Smooth muscle cell (in vitro differentiated cells): ENCODE measurements around the gene FOXP1. TPM values are rescaled to one million over a fixed set of nuclear protein-coding genes. Genes with fewer than 3 reads are reported as not detected.

Experiments
- DNase-seq: peaks from one replicate; lab custom pipeline; 2025; ENCODE audit not compliant: unreplicated experiment; lab: John Stamatoyannopoulos, UW
- H2AFZ ChIP-seq: fragments of 200-600 bp; sonication (generic); 2 replicates; pipeline ENCODE4 v1.6.0; 2016; ENCODE audit warnings: antibody characterized with exemption, low read depth, mild to moderate bottlenecking
- H3F3A ChIP-seq: fragments of 200-600 bp; sonication (generic); 2 replicates; pipeline ENCODE4 v1.6.0; 2017; ENCODE audit warnings: antibody characterized with exemption, low read depth
- H3K27ac ChIP-seq: fragments of 200-600 bp; sonication (generic); 2 replicates; pipeline ENCODE4 v1.5.1; 2016; ENCODE audit warnings: low read depth, mild to moderate bottlenecking
- H3K27me3 ChIP-seq: fragments of 200-600 bp; sonication (generic); 2 replicates; pipeline ENCODE4 v1.6.1; 2016; ENCODE audit warnings: low read depth, mild to moderate bottlenecking
- H3K36me3 ChIP-seq: fragments of 200-600 bp; sonication (generic); 2 replicates; pipeline ENCODE4 v1.5.1; 2016; ENCODE audit warnings: low read depth
- H3K4me1 ChIP-seq: fragments of 200-600 bp; sonication (generic); 2 replicates; pipeline ENCODE4 v1.5.1; 2016; ENCODE audit warnings: low read depth
- H3K4me2 ChIP-seq: fragments of 200-600 bp; sonication (generic); 2 replicates; pipeline ENCODE4 v1.6.0; 2016; ENCODE audit warnings: mild to moderate bottlenecking
- H3K4me3 ChIP-seq: fragments of 200-600 bp; sonication (generic); 2 replicates; pipeline ENCODE4 v1.5.1; 2016; ENCODE audit warnings: mild to moderate bottlenecking
- H3K79me2 ChIP-seq: fragments of 200-600 bp; sonication (generic); 2 replicates; pipeline ENCODE4 v1.6.0; 2016; ENCODE audit warnings: low read depth, mild to moderate bottlenecking
- H3K9ac ChIP-seq: fragments of 200-600 bp; sonication (generic); 2 replicates; pipeline ENCODE4 v1.6.0; 2016; ENCODE audit warnings: low read depth
- H3K9me3 ChIP-seq: fragments of 200-600 bp; sonication (generic); replicated peaks from 2 replicates; pipeline ENCODE4 v1.5.1; 2016; ENCODE audit warnings: low read depth
- H4K20me1 ChIP-seq: fragments of 200-600 bp; sonication (generic); 2 replicates; pipeline ENCODE4 v1.6.0; 2016; ENCODE audit warnings: low read depth
- WGBS: methylation state at CpG from one replicate; pipeline ENCODE4 v1.1.7; 2016; ENCODE audit warnings: low lambda C conversion rate; 5-methylcytosine and 5-hydroxymethylcytosine counted together
- polyA plus RNA-seq: library from polyadenylated mRNA; unstranded; fragments of >200 nt; fragmentation: Nextera tagmentation; extraction: Ambion mirVana; gene quantifications from 2 replicates; pipeline ENCODE4 v1.2.1, GENCODE V29; 2016
- total RNA-seq: library from RNA; depleted of rRNA; stranded (reverse); fragments of >200 nt; gene quantifications from 2 replicates; pipeline ENCODE4 v1.2.3, GENCODE V29; 2014
- TF ChIP-seq, protein P1 (sequence below): fragments of 200-600 bp; sonication (generic); IDR thresholded peaks from 2 replicates; pipeline ENCODE4 v1.5.1; 2017; ENCODE audit warnings: borderline replicate concordance, mild to moderate bottlenecking, antibody characterized with exemption; ENCODE audit not compliant: insufficient read depth, poor library complexity, severe bottlenecking

The FOXP1 gene
- total and polyA plus RNA-seq, 2 experiments from 2014 or later: 40.9 to 68.0 TPM

DNA sequence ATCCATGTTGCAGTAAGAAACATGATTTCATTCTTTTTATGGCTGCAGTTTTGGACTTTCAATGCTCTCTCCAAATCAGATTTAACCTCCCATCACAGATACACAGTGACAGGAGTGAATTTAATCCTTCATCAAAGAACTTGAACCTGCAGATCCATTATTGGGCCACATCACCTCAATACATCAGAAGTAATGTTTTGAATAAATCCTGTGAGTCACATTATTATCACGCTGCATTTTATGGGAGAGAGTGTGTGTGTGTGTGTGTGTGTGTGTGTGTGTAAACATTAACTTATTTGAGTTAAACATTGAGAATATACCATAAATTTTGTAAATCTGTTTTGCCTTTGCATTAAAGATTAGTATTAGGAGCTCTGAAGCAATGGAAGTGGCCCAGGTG is 316.7 kb downstream of the FOXP1 start:
- Histone ChIP-seq H4K20me1 (peaks cover 19% of the 10 kb centered on the region), H3K4me1 (no peaks in the 10 kb centered on the region), H3K9me3 (no peaks in the 10 kb centered on the region), H2AFZ (no peak overlapping the region), H3F3A (no peaks in the 10 kb centered on the region), H3K4me2 (no peak overlapping the region), H3K9ac (no peak overlapping the region), H3K4me3 (no peak overlapping the region), H3K36me3 (no peaks in the 10 kb centered on the region), H3K79me2 (no peaks in the 10 kb centered on the region), H3K27ac (no peak overlapping the region), H3K27me3 (no peaks in the 10 kb centered on the region)
- TF ChIP-seq, protein P1, sequence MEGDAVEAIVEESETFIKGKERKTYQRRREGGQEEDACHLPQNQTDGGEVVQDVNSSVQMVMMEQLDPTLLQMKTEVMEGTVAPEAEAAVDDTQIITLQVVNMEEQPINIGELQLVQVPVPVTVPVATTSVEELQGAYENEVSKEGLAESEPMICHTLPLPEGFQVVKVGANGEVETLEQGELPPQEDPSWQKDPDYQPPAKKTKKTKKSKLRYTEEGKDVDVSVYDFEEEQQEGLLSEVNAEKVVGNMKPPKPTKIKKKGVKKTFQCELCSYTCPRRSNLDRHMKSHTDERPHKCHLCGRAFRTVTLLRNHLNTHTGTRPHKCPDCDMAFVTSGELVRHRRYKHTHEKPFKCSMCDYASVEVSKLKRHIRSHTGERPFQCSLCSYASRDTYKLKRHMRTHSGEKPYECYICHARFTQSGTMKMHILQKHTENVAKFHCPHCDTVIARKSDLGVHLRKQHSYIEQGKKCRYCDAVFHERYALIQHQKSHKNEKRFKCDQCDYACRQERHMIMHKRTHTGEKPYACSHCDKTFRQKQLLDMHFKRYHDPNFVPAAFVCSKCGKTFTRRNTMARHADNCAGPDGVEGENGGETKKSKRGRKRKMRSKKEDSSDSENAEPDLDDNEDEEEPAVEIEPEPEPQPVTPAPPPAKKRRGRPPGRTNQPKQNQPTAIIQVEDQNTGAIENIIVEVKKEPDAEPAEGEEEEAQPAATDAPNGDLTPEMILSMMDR: no peak
- DNase-seq: no peak
- 92% methylated on average over 1 of the region's 1 CpG for WGBS

DNA sequence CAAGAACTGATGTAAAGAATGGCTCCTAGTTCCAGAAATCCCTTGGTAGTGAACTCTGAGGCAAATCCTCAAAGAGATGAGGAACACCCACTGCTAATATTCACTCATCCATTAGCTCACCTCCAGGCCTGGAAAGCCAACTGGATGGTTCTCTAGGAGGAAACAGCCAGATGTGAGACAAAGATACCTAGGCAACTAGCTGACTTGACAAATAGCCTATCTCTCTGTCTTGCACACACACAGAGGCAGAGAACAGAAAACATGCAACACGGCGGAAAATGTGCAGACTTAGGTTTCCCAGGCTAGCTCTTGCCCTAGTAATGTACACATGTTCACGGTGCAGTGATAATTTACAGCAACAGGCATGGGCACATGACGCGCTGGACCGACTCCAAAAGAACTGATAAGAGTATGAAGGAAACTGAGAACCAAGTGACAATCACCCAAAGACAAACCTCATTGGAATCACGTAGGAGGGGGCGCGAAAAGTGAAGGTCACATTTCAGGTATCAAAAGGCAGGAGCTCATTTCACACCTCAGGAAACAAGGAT is 318.1 kb downstream of the FOXP1 start:
- DNase-seq: no peak
- WGBS: 96% methylated on average over 9 of the region's 9 CpGs
- Histone ChIP-seq H3K4me2 (no peak overlapping the region), H3K27me3 (no peaks in the 10 kb centered on the region), H2AFZ (no peak overlapping the region), H3K4me3 (no peak overlapping the region), H3K9me3 (no peaks in the 10 kb centered on the region), H3F3A (no peaks in the 10 kb centered on the region), H3K36me3 (no peaks in the 10 kb centered on the region), H3K27ac (no peak overlapping the region), H3K79me2 (peaks cover 4% of the 10 kb centered on the region), H3K4me1 (no peaks in the 10 kb centered on the region), H3K9ac (no peak overlapping the region), H4K20me1 (peaks cover 19% of the 10 kb centered on the region)
- TF ChIP-seq, protein P1: no peak

DNA sequence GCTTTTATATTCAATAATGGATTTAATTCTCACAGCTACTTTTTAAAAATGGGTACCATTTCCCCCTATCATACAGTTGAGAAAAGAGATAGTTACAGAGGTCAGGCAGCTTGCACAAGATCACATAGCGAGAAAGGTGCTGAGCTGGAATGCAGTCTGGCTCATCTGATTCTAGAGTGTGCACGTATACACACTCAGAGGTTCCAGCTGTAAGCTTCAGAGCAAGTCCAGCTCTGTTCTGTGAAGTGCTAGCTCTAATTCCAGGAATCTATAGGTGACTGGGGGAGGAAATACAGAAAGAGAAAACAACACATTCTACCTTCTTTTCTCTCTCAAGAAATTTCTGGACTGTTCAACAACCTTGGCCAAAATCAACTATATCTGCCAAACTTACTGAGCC is 318.7 kb downstream of the FOXP1 start:
- Histone ChIP-seq H3K27me3 (no peaks in the 10 kb centered on the region), H3K9ac (no peak overlapping the region), H3K4me2 (no peak overlapping the region), H3K4me3 (no peak overlapping the region), H3K79me2 (peaks cover 4% of the 10 kb centered on the region), H3K36me3 (no peaks in the 10 kb centered on the region), H3F3A (no peaks in the 10 kb centered on the region), H3K27ac (no peak overlapping the region), H3K4me1 (no peaks in the 10 kb centered on the region), H2AFZ (no peak overlapping the region), H4K20me1 (peaks cover 19% of the 10 kb centered on the region), H3K9me3 (no peaks in the 10 kb centered on the region)
- no peak for DNase-seq
- WGBS: 87% methylated on average over 2 of the region's 2 CpGs
- TF ChIP-seq, protein P1: no peak
